ENCODE measurements around the gene SEMA5A.

DNA sequence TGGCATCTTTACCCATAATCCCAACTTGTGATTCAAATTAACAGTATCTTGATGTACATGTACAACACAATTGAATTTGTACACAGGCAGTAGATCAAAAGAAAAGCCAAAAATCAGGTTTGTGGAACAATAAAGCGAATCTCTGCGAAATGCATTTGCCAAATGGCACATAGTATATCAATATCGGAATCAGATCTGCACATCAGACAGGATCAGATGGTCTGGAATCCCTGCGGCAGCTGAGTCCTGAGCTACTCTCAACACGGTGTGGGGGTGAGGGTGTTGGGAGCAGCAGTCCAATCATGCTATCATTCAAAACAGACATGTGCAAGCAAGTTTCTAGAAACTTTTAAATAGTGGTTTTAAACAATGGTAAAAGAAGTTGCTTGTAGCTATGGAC, 358.3 kb downstream of the SEMA5A start:
- TF ChIP-seq POLR2A (IDR thresholded peaks at IDR 0.05) = no peak
- TF ChIP-seq, protein P1, sequence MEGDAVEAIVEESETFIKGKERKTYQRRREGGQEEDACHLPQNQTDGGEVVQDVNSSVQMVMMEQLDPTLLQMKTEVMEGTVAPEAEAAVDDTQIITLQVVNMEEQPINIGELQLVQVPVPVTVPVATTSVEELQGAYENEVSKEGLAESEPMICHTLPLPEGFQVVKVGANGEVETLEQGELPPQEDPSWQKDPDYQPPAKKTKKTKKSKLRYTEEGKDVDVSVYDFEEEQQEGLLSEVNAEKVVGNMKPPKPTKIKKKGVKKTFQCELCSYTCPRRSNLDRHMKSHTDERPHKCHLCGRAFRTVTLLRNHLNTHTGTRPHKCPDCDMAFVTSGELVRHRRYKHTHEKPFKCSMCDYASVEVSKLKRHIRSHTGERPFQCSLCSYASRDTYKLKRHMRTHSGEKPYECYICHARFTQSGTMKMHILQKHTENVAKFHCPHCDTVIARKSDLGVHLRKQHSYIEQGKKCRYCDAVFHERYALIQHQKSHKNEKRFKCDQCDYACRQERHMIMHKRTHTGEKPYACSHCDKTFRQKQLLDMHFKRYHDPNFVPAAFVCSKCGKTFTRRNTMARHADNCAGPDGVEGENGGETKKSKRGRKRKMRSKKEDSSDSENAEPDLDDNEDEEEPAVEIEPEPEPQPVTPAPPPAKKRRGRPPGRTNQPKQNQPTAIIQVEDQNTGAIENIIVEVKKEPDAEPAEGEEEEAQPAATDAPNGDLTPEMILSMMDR (IDR thresholded peaks at IDR 0.05) = no peak
- no peak for TF ChIP-seq POLR2AphosphoS5 (IDR thresholded peaks at IDR 0.05)

Measured in breast epithelium (tissue), 3 donors.